GM18867 (cell line): Measurements from ENCODE around the gene ZNF311.
A peak's percentile ranks its signal among the peaks of the same experiment; 100 is the strongest.

Experiments
- ATAC-seq: cut with Tn5 transposase; IDR thresholded peaks from one replicate; pipeline ENCODE4 v1.9.1; 2021; ENCODE audit warnings: mild to moderate bottlenecking, moderate library complexity; ENCODE audit not compliant: unreplicated experiment

ZNF311 gene

DNA sequence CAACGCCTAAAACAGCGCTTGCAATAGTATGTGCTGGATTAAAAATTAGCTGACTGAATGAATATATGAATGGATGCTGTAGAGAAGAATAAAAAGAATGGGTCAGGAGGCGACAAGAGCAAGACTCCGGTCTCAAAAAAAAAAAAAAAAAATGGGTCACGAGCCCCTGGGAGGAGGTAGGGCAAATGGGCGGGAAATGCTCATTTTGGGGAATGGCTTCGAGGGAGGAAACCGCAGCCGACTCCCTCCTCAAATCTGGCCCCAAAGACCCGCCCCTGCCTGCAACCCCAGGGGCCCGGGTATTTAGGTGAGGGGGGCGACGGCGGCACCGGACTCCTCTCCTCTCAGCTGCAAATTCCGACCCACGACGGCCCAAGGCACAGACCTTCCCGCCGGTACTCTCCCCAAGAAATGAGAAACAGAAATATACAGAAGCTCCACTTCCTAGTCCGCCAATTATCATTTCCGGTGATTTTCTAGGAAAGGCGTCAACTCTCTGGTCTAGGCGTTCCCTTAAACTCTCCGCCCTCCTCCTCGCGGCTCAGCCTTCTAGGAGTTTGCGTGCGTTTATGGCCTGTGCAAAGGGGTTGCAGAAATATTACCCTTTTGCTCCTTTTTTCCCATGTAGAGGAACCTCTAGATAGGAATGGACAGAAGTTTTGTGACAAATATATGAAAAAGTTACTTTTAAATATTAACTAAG lies at the start of gene ZNF311:
Gene ZNF311, minus strand, starts transcription at position 133 of the 703 bp plus-strand sequence. CDS start 1,361 bp downstream, outside the sequence.
- ATAC-seq, result no peak

DNA sequence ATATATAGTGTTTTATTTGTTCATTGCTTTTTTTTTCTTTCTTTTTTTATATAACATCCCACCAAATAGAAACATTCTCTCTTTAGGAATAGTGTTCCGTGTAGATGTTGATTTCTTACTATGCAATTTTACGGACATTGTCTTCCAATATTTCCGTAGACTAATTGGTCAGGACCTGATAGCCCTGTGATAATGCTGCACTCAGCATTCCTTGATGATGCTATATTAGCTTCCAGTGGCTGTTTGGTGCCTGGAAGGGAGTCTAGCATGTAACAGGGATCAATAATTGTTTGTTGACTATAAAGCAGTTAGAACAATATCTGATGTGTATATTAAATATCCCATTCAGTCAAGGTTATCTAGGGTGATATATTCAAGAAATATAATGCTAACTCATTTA lies 46.6 kb upstream of the ZNF311 start:
- ATAC-seq, result no peak

DNA sequence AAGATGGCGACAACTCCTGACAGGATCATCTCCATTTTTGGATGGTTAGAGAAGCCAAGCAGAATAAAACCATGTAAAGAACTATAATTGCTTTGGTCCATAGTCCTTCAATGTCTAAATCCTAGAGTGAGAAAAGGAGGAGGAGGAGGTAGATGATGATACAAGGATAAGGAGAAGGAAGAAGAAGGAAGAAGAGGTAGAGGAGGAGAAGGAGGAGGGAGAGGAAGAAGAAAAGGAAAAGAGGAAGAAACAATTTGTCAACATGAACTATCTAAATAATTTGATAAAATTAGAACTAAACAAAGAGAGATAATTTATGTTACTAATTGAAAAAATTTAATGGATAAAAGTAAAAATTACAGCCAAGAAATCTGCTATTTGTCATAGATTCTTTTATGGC lies 40.0 kb upstream of the ZNF311 start, which contains the start of gene OR2W1:
Gene OR2W1, minus strand, starts transcription at position 101 of the 400 bp plus-strand sequence. Its CDS starts 0 bp downstream, at position 101.
- ATAC-seq, result no peak

DNA sequence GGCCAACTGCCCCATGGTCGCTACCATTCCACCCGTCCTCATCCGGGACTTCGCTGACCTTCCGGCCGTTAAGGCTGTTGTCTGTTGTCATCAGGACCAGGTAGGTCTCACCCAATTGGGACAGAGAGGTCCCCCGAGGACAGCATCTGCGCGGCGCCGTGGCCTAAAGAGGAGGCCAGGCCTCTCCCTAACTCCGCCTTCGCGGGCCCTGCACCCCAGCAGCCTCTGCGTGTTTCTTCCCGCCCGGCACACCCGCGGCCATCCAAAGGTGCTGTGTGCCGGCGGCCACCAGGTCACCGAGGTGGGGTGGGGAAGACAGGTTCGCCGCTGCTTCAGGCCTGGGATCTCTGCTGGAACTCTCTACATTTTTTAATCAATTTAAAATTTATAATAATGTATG lies 30.8 kb upstream of the ZNF311 start:
- no peak for ATAC-seq

DNA sequence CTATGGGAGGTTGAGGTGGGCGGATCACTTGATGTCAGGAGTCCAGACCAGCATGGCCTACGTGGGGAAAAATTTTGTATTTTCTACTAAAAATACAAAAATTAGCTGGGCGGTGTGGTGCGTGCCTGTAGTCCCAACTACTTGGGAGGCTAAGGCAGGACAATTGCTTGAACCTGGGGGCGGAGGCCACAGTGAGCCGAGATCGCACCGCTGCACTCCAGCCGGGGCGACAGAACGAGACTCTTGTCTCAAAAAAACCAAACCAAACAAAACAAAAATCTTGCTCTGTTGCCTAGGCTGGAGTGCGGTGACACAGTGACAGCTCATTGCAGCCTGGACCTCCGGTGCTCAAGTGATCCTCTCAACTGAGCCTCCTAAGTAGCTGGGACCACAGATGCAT lies 23.7 kb upstream of the ZNF311 start:
- ATAC-seq, result no peak

DNA sequence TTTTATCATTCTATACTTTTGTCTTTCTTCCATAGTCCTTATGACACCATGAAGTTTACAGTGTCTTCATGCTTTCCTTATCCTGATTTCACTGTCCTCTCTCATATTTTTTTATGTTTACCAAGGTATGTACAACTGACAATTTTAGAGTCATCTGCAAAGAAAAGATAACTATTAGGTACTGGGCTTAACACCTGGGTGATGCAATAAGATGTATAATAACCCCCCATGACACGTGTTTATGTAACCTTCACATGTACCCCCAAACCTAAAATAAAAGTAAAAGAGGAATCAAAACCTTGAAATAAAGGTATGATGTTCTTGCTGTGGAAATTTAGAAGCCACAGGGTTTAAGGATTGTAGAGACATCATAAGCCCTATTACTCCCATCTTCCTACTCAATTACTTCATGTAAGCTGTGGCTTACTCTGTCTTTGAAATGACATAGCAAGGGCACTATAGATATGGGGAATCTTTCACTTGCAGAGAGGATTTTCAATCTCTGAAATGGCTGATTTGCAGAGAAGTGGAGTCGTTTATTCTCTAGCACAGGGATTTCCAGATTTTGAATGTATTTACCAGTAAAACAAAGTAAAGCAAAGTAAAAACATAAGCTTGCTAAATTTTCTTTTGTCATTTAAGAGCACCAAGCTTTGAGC lies 20.9 kb upstream of the ZNF311 start:
- ATAC-seq, result no peak

DNA sequence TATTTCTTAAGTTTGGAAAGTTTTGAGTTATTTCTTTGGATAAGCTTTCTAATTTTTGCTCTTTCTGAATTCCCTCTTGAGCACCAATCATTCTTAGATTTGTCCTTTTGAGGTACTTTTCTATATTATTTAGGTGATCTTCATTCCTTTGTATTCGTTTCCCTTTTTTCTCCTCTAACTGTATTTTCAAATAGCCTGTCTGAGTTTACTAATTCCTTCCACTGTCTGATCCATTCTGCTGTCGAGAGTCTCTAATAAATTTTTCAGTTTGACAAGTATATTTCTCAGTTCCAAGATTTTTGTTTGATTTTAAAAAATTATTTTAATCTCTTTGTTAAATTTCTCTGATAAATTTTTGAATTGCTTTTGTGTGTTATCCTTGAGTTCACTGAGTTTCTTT lies 16.3 kb upstream of the ZNF311 start:
- ATAC-seq, result no peak

DNA sequence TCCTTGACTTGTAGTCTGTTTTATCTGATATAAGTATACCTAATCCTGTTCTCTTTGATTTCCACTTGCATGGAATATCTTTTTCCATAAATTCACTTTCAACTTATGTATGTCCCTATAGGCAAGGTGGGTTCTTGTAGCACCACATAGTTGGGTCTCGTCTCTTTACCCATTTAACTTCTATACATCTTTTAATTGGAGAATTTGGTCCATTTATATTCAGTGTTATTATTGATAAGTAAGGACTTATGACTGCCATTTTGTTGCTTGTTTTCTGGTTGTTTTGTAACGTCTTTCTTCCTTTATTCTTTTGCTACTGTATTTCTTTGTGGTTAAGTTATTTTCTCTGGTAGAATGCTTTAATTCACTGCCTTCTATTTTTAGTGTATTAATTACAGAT lies 14.5 kb upstream of the ZNF311 start:
- ATAC-seq, result no peak

GRCh38 chr6:29017428-29017802 lies 12.3 kb upstream of the ZNF311 start:
- ATAC-seq, result no peak

- peak; percentile 89 for ATAC-seq
Observed at GRCh38 chr6:29016559-29017427, 11.7 kb upstream of the ZNF311 start.

- no peak for ATAC-seq
Observed at GRCh38 chr6:29014729-29015608, 9.9 kb upstream of the ZNF311 start.

DNA sequence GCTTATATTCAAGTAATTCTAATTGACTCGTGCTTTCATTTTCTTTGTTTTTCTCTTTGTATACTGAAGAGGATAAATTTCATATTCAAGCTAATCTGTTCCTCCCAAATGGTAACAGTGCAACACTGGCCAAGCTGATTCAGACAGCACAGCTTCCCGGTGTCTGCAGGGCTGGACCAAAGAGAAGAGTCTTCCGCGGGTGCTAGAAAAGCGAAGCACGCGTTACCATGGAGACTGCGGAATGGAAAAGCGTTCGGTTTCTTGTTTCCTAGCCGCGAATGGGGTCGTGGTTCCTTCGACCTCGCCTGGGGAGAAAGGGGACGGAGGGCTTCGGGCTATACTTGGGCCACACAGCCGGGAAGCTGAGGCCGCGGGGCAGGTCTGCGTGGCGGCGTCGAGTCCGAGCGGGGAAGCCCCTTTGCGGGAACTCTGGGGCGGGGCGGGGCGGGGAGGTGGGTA lies 6.2 kb upstream of the ZNF311 start:
- ATAC-seq, result no peak

DNA sequence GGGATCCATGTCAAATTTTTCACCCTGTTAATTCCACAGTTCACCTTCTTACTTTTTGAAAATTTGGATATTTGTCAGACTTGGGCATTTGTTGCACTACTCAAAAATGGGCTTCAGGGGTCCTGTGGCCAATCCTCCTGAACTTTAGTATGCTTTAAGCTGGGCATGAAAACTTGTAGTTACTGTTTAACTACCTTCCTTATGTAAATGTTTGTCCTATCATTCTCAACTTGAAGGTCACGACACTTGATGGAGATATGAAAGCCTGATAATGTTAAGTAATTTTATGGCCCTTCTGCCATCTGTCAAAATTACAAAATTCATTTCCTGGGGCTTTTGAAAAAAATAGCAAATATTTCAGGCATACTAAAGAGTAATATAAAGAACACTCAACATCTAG lies 4.2 kb upstream of the ZNF311 start:
- no peak for ATAC-seq

- no peak for ATAC-seq
Observed at GRCh38 chr6:29008089-29008488, 3.0 kb upstream of the ZNF311 start.

DNA sequence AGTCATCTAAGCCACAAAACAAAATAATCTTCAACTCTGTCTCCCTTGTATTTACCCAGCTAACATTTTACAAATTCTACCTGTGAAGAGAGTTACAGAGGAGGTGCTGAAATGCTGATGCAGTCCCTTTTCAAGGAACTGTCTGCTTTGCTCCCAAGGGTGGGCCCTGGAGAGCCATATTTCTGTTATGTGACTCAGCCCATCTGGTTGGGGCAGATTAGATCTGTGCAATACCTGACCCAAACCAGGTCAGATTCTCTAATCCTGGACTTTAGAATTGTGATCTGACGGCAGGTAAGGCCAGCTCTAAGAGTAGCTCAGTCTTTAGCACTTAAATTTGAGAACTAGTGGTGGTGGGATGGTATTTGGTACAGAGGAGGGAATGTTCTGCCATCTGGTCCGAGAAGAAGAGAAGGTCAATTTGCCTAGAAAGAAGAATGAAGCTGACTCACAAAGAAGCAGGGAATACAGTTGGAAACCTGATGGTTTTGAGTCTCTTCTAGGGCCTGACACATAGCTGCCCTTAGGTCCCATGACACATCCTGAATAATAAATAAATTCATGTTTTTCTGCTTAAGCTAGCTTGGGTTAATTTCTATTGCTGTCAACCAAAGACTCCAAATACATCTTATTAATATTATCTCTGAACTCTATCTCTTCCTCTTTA lies 8.1 kb downstream of the ZNF311 start:
- no peak for ATAC-seq

DNA sequence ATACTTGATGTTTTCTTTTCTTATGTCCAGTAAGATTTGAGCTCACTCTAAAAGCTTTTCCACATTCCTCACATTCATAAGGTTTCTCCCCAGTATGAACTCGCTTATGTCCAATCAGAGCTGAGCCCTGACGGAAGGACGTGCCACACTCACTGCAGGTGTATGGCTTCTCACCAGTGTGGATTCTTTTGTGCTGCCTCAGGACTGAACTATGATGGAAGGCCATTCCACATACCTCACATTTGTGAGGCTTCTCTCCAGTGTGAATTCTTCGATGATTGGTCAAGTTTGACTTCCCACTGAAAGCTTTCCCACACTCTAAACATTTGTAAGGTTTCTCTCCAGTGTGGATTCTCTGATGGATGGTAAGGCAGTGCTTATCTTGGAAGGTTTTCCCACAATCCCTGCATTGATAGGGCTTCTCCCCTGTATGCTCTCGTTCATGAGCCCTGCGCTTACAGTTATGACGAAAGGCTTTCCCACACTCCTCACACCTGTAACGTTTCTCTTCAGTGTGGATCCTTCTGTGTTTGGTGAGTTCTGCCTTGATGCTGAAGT lies 9.9 kb downstream of the ZNF311 start:
- ATAC-seq, result no peak

DNA sequence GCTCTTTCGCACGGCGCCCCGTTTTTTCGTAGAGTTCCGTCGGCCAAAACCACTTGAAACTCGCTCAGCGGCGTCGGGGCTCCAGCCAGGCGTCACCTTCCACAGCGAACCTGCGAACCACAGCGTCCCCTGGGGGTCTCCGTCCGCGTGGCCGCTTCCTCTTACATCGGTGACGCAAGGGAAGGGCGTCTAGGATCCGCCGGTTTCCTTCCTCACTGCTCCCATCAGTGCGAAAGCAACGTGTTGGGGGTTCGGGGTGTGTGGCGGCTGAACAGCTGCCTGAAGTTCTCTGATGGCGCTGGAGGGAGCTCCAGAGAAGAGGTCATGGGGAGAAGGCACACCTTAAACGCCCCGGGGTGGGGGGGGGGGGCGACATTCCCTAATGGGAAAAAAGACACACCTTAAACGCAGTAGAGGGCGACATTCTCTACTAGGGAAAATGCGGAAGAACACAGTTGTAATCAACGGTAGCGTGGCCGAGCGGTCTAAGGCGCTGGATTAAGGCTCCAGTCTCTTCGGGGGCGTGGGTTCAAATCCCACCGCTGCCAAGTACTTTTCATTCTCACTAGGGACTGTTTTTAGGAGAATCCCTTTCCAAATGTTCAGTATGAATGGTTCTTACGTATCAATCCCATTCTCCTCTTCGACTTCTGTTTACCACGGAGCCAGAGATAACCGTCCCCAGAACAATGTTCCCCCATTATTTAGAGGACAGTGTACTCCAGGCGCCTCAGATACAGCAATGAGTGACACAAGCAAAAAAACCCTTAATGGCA lies 16.4 kb downstream of the ZNF311 start:
- ATAC-seq, result peak; percentile 43

DNA sequence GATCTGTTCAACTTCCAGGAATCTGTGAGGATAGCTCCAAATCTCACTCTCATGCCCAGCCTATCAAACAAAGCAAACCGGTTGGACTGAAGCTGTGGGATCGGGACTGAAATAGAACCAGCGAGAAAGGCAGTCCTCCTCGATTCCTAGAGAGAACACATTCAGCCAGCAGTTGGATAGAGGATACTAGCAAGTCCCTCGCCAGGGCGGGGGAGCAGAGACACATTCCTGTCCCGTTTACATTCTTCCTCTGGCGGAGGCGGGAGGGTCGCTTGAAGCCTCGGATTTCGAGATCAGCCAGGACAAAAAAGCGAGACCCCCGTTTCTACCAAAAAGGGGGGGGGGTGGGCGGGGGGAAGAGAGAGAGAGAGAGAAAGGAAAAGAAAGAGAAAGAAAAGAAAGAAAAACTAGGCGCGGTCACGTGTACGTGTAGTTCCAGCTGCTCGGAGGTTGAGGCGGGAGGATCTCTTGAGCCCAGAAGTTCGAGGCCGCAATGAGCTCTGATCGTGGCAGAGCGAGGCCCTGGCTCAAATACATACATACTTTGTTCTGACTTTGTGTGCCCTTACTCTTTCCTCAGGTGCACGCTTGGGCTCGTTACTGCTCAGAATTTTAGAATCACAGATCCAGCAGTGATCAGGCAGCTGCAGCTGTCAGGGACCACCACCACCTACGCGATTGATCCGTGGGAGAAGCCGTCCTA lies 19.5 kb downstream of the ZNF311 start:
- ATAC-seq, result no peak
